ENCODE measurements around the gene LTA.

DNA sequence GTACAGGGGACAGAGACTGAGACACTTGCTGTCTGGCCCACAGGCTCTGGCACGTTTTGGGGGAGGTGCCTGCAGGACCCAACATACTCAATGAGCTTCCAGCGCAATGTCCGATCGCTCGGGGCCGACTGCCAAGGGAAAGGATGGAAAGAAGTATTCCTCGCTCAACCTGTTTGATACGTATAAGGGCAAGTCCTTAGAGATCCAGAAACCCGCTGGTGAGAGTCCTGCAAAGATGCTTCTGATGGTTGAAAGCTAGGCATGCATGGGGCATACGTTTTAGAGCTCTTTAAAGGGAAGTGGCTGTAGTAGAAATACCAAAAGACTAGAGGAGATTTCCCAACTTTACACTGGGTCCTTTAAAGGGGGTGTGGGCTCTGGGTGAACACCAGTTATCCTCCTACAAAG, 50.6 kb downstream of the LTA start:
- TF ChIP-seq, protein P1, sequence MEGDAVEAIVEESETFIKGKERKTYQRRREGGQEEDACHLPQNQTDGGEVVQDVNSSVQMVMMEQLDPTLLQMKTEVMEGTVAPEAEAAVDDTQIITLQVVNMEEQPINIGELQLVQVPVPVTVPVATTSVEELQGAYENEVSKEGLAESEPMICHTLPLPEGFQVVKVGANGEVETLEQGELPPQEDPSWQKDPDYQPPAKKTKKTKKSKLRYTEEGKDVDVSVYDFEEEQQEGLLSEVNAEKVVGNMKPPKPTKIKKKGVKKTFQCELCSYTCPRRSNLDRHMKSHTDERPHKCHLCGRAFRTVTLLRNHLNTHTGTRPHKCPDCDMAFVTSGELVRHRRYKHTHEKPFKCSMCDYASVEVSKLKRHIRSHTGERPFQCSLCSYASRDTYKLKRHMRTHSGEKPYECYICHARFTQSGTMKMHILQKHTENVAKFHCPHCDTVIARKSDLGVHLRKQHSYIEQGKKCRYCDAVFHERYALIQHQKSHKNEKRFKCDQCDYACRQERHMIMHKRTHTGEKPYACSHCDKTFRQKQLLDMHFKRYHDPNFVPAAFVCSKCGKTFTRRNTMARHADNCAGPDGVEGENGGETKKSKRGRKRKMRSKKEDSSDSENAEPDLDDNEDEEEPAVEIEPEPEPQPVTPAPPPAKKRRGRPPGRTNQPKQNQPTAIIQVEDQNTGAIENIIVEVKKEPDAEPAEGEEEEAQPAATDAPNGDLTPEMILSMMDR (IDR thresholded peaks at IDR 0.05; ENCODE audit: poor library complexity), result no peak
- no peak for TF ChIP-seq EZH2phosphoT487 (IDR thresholded peaks at IDR 0.05; ENCODE audit: low read depth, severe bottlenecking, unreplicated experiment)
- TF ChIP-seq EZH2 (IDR thresholded peaks at IDR 0.05; ENCODE audit: borderline replicate concordance), result no peak
